DLD1 (cell line): ENCODE data around the gene MYRF.

Source experiments
- in situ Hi-C: cut with HindIII; loops from 2 replicates; pipeline ENCODE4 v1.10.0; 2017; ENCODE audit warnings: low sequenced_read_pairs

MYRF gene

DNA sequence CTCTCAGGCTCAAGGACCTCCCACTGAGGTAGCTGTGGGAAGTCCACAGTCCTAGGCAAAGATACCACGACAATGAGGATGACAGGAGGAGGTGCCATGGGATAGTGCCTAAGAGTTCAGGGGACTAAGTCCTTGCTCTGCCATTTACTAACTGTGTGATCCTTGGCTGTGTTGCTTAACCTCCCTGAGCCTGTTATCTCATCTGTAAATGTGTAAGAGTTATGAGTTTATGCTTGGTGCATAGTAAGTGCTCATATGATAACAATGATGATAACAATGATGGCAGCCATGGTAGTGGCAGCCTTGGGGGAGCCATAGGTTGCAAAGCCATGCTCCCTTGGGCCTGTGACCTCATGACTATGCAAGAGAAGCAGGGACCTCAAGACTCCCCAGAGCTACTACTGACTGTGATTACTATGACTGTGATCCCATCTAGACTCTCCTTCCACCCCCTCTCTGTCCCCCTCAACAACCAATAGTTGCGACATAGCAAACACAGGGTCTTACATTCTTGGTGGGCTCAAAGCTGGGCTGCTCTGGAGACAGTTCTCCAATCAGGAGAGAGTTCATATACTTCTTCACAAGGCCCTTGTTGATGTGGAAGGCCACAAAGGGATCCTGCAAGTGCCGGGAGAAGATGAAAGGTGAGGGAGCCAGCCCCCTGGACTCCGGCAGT, 60.4 kb downstream of the MYRF start:
- in situ Hi-C loops = loop anchor here (10.0 kb wide), 1 partner anchor 152 kb away; the partner anchor contains the start of gene FTH1

- in situ Hi-C loops = loop anchor here (10.0 kb wide), 1 partner anchor 150 kb away; the partner anchor contains the start of gene FTH1
Observed at GRCh38 chr11:61814247-61814957, 62.0 kb downstream of the MYRF start.

GRCh38 chr11:61814958-61815789, 62.7 kb downstream of the MYRF start:
- in situ Hi-C loops = loop anchor here (10.0 kb wide), 1 partner anchor 150 kb away; the partner anchor contains the start of gene FTH1

- in situ Hi-C loops = loop anchor here (10.0 kb wide), 1 partner anchor 149 kb away; the partner anchor contains the start of gene FTH1
Observed at GRCh38 chr11:61815790-61816735, 63.6 kb downstream of the MYRF start.

DNA sequence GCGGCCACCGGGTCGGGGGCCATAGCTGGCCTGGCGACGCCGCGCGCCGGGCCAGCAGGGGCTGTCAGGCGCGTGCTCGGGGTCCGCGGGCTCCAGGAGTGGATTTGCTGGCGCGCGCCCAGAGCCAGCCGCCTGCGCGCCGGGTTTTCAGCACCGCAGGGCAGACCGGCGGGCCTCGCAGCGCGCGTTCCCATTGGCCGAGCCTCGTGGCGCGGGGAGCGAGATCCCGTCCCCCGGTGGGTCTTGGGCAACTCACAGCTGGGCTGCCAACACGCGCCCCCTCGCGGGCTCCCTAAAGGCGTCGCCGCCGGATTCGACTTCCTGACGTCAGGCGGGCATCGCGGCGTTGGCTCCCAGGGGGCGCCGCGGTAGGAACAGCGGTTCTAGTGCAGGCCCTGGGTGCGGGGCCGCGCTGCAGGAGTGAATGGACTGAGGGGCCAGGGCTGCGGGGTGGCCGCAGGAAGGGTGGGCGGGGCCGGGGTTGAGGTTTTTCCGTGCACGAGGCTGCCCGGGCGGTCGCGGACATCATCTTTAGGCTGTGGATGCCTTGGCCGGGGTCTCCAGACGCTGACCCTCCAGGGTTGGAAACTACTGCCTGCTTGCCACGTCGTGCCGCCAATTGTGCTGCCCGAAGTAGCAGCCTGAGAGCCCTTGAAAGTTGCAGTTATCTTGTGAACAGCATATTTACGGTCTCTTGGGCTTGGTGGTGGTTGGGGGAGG, 64.5 kb downstream of the MYRF start, which contains the start of gene FADS1:
Gene FADS1 (minus strand): TSS at position 268 of the 720 bp plus-strand sequence. CDS start 74 bp downstream, at position 194.
- in situ Hi-C loops = loop anchor here (10.0 kb wide), 1 partner anchor 148 kb away; the partner anchor contains the start of gene FTH1

DNA sequence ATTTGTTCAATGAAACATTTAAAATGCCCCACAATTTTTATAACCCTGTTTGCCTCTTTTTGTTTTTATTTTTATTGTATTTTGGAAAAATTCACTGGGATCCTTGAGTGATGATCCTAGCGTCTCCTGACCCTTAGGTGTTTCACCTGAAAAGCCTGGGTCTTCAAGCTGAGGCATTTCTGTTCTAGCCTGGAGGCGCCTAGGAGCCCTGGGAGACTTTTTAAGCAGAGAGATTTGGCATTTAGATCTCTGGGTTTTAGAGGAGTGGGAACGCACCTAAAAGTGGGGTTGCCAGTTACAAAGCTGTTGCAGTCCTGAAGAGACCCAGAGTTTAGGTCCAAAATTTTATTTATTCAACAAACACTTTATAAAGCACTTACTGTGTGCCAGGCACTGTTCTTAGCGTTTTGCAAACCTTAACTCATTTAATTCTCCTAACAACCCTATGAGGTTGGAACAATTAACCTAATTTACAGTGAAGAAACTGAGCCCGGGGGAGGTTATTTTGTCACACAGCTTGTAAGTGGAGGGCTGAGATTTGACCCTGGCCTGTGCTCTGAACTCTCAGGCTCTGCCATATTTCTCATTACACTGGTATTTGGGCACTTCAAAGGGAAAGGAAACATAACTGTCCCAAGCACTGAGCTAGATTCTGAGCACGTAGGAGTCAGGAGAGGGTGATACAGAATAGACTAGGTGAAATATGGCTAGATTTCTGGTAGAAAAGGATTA, 65.2 kb downstream of the MYRF start:
- in situ Hi-C loops = loop anchor here (10.0 kb wide), 1 partner anchor 147 kb away; the partner anchor contains the start of gene FTH1

DNA sequence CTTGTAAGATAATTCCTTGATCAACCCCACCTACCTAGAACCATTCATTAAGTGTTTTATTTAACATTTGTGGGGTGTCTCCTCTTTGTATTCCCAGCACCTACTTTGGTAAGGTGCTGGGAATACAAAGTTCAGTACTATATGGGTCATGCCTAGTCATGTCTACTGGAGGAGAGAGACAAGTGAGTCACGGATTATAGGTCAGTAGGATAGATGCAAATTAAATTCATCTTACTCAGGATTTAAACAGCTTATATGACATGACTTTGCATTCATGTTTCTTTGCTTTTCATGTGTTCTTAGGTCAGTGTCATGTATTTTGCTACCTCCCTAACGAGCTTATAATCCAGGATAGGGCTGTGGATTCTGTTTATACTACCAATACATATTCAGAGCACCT, 67.7 kb downstream of the MYRF start:
- in situ Hi-C loops = no loop called here

GRCh38 chr11:61826930-61827570, 74.6 kb downstream of the MYRF start:
- in situ Hi-C loops = no loop called here

GRCh38 chr11:61827571-61828378, 75.3 kb downstream of the MYRF start, which contains the start of gene FADS2:
TSS of gene FADS2 (plus strand) at chr11:61828300. CDS start at chr11:61828391, 91 bp downstream.
- in situ Hi-C loops = no loop called here

DNA sequence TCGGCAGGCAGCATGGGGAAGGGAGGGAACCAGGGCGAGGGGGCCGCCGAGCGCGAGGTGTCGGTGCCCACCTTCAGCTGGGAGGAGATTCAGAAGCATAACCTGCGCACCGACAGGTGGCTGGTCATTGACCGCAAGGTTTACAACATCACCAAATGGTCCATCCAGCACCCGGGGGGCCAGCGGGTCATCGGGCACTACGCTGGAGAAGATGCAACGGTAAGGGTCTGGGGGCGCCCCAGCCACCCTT, 75.9 kb downstream of the MYRF start:
- in situ Hi-C loops = no loop called here

- in situ Hi-C loops = no loop called here
Observed at GRCh38 chr11:61828629-61829407, 76.4 kb downstream of the MYRF start.

DNA sequence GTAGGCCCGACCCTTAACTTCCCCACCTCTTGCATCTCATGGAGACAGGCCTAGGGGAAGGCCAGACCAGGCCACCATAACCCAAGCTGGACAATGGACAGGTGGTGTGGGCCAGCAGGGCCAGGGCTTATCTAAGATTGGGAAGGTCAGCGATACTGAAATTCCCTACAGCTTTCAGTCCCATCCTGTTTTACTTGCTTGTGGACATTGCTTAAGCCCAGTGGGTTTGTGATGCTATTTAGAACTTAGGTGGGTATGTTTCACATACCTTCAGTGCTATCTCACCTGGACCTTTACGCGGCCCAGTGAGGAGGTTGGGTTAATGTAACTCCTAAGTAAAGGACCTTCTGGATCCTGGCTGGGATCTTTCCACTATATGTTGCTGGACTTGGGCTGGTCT, 77.4 kb downstream of the MYRF start:
- in situ Hi-C loops = no loop called here

DNA sequence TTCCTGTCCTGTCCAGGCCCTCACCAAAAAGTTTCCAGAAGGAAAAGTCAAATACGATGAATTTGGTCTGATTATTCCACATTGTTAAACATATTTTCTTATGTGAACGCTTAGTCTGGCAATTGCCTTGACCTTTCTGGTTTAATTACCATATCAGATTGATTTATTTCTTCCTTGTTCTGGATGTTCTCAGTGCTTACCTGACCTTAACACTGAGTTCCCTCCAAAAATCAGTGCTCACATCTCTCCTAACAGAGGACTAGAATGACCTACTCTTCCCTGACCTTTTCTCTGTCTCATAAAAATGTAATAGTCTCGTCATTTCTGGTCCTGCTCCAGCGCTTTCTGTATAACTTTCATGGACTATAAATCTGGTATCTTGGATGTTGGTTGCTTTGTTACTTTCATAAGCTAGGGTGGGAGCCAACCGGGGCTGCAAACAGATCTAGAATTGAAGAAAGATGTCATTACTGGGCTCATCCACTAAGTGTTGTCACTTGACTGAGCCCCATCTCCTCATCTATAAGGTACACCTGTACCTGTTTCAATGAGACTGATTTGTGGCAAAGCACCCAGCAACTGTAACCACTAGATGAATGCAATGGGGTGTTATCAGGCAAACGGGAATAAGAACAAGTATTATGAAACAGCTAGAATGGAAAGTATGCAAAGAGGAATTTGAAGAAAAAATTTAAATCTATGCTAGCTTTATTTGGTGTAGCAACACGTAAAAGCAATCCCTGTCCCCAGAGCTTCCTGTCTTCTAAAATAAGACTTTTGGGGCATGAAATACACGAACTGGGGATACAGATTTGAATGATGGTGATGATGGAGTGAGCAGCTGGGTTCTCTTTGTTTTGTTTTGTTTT, 78.0 kb downstream of the MYRF start:
- in situ Hi-C loops = no loop called here

DNA sequence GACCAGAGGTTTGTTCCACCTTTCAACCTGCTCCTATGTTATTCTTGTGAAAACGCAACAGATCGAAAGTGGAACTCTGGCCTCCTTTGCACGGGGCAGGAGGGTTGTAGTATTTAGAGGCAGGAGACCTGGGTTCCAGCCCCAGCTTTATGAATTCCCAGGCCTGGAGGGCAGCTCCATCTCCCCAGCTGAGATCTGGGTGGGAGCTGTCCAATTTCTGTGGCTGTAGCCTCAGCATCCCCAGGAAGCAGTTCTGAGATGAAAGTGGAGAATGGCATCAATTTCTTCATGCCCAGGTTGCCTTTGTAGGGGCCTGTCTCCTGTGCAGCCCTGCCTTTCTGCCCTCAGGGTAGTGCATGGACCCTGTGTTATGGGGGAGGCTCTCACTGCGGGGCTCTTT, 79.8 kb downstream of the MYRF start:
- in situ Hi-C loops = no loop called here

DNA sequence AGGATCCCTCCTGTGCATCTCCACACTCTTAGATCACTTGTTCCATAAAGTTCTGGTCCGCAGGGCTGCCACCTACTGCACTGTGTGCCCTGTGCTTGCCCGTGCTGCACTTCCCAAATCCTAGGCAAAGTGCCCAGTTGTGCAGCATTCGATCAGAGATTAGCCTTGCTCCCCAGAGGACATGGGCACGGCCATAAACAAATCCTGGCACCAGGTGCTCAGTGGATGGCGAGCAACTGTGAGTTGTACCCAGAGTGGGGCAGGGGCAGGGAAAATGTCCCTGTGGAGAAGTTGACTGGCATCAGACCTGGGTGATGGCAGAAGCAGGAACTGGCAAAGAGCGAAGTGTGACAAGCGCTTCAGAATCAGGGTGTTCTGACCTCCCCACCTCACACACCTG, 80.3 kb downstream of the MYRF start:
- in situ Hi-C loops = no loop called here

- in situ Hi-C loops = no loop called here
Observed at GRCh38 chr11:61833471-61833870, 81.0 kb downstream of the MYRF start.
